ENCODE results near the gene KRT13. TPM values are rescaled to one million over a fixed set of nuclear protein-coding genes. Genes with fewer than 3 reads are reported as not detected.

The KRT13 gene
- total and polyA plus RNA-seq, 7 donors, result 0.46 to 54.1 (median 4.3) TPM; not detected in 3

DNA sequence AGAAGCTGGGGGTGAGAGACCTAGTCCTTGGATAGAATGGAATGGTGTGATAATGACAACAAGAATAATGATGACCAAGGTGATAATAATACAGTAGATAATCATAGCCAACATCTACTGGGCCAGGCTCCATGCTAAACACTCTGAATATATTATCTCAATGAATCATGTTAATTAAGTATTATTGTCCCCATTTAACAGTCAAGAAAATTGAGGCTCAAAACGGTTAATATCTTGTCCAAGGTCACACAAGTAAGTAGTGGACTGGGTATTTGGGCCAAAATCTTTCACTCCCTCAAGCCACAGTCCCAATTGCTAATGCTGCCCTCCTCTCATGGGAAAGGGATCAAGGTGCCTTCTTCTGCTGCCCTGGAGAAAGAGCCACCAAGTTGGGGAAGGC is 26.6 kb upstream of the KRT13 start:
- Histone ChIP-seq H3K9me3 (no peaks in the 10 kb centered on the region), H3K36me3 (no peaks in the 10 kb centered on the region), H3K4me3 (no peak overlapping the region), H3K27me3 (peaks cover 13 to 43% (median 41%) of the 10 kb centered on the region in 3 donors), H3K4me1 (peaks cover 0 to 14% (median 9%) of the 10 kb centered on the region in 4 donors), H3K27ac (no peak overlapping the region)
- TF ChIP-seq POLR2AphosphoS5 (IDR thresholded peaks at IDR 0.05) (no peak), POLR2A (IDR thresholded peaks at IDR 0.05) (no peak), EP300 (IDR thresholded peaks at IDR 0.05) (no peak)
- WGBS, 2 donors, result 56 to 65% methylated on average over 1 of the region's 1 CpG
- no peak for DNase-seq
- intact Hi-C loops (cut with DNase I), result no loop called here

DNA sequence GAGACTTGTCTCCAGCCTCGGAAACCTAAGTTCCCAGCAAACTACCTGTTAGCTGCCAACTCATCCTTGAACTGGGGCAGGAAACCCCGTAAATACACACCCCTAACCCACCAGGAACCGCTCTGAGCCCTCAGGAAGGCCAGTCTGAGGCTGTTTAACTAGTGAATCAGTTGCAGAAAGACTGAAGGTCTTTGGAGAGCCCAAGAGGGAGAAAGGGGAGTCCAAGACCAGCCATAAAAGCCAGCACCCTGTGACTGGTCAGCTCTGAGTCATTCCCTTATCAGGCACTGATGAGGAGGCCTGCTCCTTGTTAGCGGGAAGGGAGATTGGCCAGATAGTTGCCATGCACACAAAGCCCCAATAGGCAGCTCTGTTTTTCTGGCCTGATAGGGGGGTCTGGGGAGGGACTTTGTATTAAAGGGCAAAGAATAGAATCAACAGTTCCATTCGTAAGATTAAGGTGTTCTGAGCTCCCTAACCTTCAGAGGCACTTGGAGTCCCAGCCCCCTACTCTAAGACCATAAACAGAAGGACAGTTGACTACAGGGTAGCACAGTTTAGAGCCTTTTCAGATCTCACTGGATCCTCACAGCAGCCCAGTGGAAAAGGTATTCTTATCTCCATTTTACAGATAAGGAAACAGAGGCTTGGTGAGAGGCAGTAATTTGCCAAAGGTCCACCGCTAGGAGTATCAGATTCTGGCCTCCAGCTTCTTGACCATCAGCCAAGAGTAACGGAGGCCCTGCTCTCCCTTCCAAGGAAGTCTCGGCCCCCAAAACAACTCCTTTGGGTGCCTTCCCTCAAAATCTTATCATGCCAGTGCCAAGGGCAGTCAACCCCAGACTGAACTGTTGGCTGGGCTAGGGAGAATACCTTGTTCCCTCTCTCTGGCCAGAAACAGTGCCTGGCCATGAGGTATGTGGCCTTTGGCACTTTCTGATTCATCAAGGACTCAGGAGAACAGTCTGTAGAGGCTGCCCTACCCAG is 24.9 kb upstream of the KRT13 start:
- intact Hi-C loops (cut with DNase I), result no loop called here
- Histone ChIP-seq H3K27me3 (peaks cover 15 to 48% (median 45%) of the 10 kb centered on the region in 3 donors), H3K9me3 (no peaks in the 10 kb centered on the region), H3K4me3 (no peak overlapping the region), H3K27ac (peak overlapping the region in 1 of 4 donors; percentile 31), H3K4me1 (peaks cover 0 to 14% (median 9%) of the 10 kb centered on the region in 4 donors), H3K36me3 (no peaks in the 10 kb centered on the region)
- TF ChIP-seq EP300 (IDR thresholded peaks at IDR 0.05) (no peak), POLR2A (IDR thresholded peaks at IDR 0.05) (no peak), POLR2AphosphoS5 (IDR thresholded peaks at IDR 0.05) (no peak)
- TF ChIP-seq, protein P1, sequence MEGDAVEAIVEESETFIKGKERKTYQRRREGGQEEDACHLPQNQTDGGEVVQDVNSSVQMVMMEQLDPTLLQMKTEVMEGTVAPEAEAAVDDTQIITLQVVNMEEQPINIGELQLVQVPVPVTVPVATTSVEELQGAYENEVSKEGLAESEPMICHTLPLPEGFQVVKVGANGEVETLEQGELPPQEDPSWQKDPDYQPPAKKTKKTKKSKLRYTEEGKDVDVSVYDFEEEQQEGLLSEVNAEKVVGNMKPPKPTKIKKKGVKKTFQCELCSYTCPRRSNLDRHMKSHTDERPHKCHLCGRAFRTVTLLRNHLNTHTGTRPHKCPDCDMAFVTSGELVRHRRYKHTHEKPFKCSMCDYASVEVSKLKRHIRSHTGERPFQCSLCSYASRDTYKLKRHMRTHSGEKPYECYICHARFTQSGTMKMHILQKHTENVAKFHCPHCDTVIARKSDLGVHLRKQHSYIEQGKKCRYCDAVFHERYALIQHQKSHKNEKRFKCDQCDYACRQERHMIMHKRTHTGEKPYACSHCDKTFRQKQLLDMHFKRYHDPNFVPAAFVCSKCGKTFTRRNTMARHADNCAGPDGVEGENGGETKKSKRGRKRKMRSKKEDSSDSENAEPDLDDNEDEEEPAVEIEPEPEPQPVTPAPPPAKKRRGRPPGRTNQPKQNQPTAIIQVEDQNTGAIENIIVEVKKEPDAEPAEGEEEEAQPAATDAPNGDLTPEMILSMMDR (IDR thresholded peaks at IDR 0.05), result no peak
- DNase-seq, result no peak
- WGBS, 2 donors, result 61 to 71% methylated on average over 8 of the region's 8 CpGs

DNA sequence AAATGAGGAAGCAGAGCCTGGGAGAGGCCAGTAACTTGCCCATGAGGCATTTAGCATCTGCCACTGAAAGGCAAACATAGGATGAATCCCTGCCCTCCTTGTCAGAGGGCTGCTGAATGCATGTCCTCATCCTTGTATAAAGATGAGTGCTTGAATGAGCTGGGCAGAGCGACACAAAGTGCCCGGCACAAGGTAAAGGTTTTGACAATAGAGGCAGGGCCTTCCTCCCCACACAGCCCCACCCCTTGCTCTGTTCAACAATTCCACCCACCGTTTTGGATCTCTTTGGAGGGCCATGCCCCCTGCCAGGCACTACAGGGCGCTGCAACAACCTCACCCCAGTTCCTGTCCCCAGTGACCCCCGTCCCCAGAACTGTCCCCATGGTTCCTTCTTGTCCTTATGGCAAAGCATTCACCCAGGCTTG is 24.1 kb upstream of the KRT13 start:
- 41 to 58% methylated on average over 5 of the region's 5 CpGs for WGBS, 2 donors
- Histone ChIP-seq H3K36me3 (no peaks in the 10 kb centered on the region), H3K4me1 (peaks cover 0 to 14% (median 9%) of the 10 kb centered on the region in 4 donors), H3K4me3 (no peak overlapping the region), H3K9me3 (no peaks in the 10 kb centered on the region), H3K27ac (peak overlapping the region in 1 of 4 donors; percentile 31), H3K27me3 (peaks cover 15 to 45% (median 41%) of the 10 kb centered on the region in 3 donors)
- TF ChIP-seq EP300 (IDR thresholded peaks at IDR 0.05) (no peak), POLR2A (IDR thresholded peaks at IDR 0.05) (no peak), POLR2AphosphoS5 (IDR thresholded peaks at IDR 0.05) (no peak)
- TF ChIP-seq, protein P1 (IDR thresholded peaks at IDR 0.05), result no peak
- intact Hi-C loops (cut with DNase I), result no loop called here
- no peak for DNase-seq

DNA sequence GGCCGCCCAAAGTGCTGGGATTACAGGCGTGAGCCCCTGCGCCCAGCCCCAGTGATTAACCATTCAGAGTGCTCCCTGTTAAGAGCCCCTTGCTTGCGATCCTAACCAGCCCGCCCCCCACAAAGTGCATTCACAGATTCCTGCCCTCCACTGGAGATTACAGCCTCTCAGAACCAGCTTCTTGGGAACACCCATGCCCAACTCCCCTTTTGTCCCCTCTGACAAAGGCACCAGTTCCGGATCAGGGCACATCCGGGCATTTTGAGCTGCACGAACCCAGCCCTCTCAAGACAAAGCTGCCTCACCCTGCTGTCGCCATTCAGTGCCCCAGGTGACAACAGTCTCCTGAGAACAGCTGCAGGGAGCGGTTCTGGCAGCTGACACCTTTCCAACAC is 23.5 kb upstream of the KRT13 start:
- Histone ChIP-seq H3K27me3 (peaks cover 15 to 45% (median 41%) of the 10 kb centered on the region in 3 donors), H3K4me3 (no peak overlapping the region), H3K4me1 (peaks cover 0 to 14% (median 9%) of the 10 kb centered on the region in 4 donors), H3K27ac (peak overlapping the region in 1 of 4 donors; percentile 5), H3K36me3 (no peaks in the 10 kb centered on the region), H3K9me3 (no peaks in the 10 kb centered on the region)
- TF ChIP-seq EP300 (IDR thresholded peaks at IDR 0.05) (no peak), POLR2A (IDR thresholded peaks at IDR 0.05) (no peak), POLR2AphosphoS5 (IDR thresholded peaks at IDR 0.05) (no peak)
- TF ChIP-seq, protein P1 (IDR thresholded peaks at IDR 0.05), result no peak
- intact Hi-C loops (cut with DNase I), result no loop called here
- WGBS, 2 donors, result 20 to 40% methylated on average over 10 of the region's 10 CpGs
- no peak for DNase-seq

All from sigmoid colon (tissue), 7 donors.